Calu3 (cell line): ENCODE results near the gene LKAAEAR1. TPM values are rescaled to one million over a fixed set of nuclear protein-coding genes. Genes with fewer than 3 reads are reported as not detected.

Experiments used
- BruUV-seq: library from RNA; stranded (reverse); fragments of 400-500 nt; replicated peaks from 2 replicates; lab custom pipeline; 2021; lab: Mats Ljungman, UMichigan
- CTCF ChIA-PET: fragments of 300-600 bp; sonication (Branson Sonifier 250); formaldehyde crosslinking; loops from one replicate; lab custom pipeline; 2022; ENCODE audit warnings: antibody characterized with exemption; lab: Charles Lee
- DNase-seq: peaks from one replicate; pipeline ENCODE4 v3.0.0; 2022
- H3K27ac Mint-ChIP-seq: one replicate; pipeline ENCODE4 v1.8.0; 2022; ENCODE audit warnings: mixed read lengths; ENCODE audit not compliant: unreplicated experiment
- H3K27me3 Mint-ChIP-seq: one replicate; pipeline ENCODE4 v1.8.0; 2022; ENCODE audit warnings: mixed read lengths; ENCODE audit not compliant: unreplicated experiment
- H3K36me3 Mint-ChIP-seq: one replicate; pipeline ENCODE4 v1.8.0; 2022; ENCODE audit warnings: mild to moderate bottlenecking, moderate library complexity, mixed read lengths; ENCODE audit not compliant: insufficient read depth, unreplicated experiment
- H3K4me1 Mint-ChIP-seq: one replicate; pipeline ENCODE4 v1.8.0; 2022; ENCODE audit warnings: mild to moderate bottlenecking, low read depth, mixed read lengths; ENCODE audit not compliant: unreplicated experiment
- H3K4me3 Mint-ChIP-seq: one replicate; pipeline ENCODE4 v1.8.0; 2022; ENCODE audit warnings: mild to moderate bottlenecking, low read depth, moderate library complexity, mixed read lengths; ENCODE audit not compliant: unreplicated experiment
- H3K9me3 Mint-ChIP-seq: one replicate; pipeline ENCODE4 v1.8.0; 2022; ENCODE audit warnings: low read depth, mixed read lengths; ENCODE audit not compliant: unreplicated experiment
- CTCF ChIP-seq: fragments of 200-600 bp; IDR thresholded peaks from one replicate; pipeline ENCODE4 v1.8.0; 2022; ENCODE audit warnings: antibody characterized with exemption; ENCODE audit not compliant: unreplicated experiment
- intact Hi-C: fragments of 100-400 bp; cut with micrococcal nuclease; formaldehyde crosslinking; loops from one replicate; pipeline ENCODE4 v1.10.0; 2022; ENCODE audit not compliant: unreplicated experiment
- total RNA-seq: library from RNA; stranded (reverse); gene quantifications from 2 replicates; pipeline ENCODE4 v1.2.3, GENCODE V29; 2022

LKAAEAR1 gene
- total RNA-seq, 1 experiment from 2014 or later = not detected

GRCh38 chr20:64106435-64106961, 22.3 kb upstream of the LKAAEAR1 start:
- Mint-ChIP-seq H3K4me1 (no peaks in the 10 kb centered on the region), H3K36me3 (peaks cover 5% of the 10 kb centered on the region), H3K4me3 (no peak overlapping the region), H3K9me3 (no peaks in the 10 kb centered on the region), H3K27me3 (peaks cover 94% of the 10 kb centered on the region), H3K27ac (no peak overlapping the region)
- no peak for DNase-seq
- no peak for TF ChIP-seq CTCF
- intact Hi-C loops = no loop called here
- CTCF ChIA-PET = interaction anchor here (0.6 kb wide), 1 partner anchor 1567 kb away, joined by 11 read pairs; no protein-coding TSS in a partner anchor
- BruUV-seq = no TSS peak

DNA sequence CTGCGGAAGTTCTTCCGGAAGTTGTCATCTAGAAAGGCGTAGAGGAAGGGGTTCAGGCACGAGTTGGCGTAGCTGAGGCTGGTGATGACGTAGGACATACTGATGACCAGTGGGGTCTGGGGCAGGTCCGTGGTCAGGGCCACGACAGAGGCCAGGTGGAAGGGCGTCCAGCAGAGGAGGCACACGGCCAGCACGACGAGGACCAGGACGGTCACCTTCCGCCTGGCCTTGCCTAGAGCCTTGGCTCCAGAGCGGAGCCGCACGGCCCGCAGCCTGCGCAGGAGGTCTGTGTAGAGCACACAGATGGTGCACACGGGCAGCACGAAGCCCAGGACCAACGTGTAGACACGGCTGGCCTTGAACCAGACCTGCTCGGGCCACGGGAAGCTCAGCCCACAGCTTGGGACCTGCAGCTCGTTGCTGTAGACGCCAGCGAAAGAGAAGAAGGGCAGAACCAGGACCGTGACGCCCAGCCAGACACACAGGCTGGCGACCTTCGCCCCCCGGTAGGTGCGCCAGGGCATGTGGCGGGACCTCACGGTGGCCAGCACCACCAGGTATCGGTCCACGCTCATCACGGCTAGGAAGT, 21.7 kb upstream of the LKAAEAR1 start:
- Mint-ChIP-seq H3K36me3 (peaks cover 5% of the 10 kb centered on the region), H3K4me3 (no peak overlapping the region), H3K9me3 (no peaks in the 10 kb centered on the region), H3K27ac (no peak overlapping the region), H3K27me3 (peaks cover 99% of the 10 kb centered on the region), H3K4me1 (no peaks in the 10 kb centered on the region)
- CTCF ChIA-PET = no interaction called here
- BruUV-seq = no TSS peak
- no peak for DNase-seq
- TF ChIP-seq CTCF = no peak
- intact Hi-C loops = no loop called here

DNA sequence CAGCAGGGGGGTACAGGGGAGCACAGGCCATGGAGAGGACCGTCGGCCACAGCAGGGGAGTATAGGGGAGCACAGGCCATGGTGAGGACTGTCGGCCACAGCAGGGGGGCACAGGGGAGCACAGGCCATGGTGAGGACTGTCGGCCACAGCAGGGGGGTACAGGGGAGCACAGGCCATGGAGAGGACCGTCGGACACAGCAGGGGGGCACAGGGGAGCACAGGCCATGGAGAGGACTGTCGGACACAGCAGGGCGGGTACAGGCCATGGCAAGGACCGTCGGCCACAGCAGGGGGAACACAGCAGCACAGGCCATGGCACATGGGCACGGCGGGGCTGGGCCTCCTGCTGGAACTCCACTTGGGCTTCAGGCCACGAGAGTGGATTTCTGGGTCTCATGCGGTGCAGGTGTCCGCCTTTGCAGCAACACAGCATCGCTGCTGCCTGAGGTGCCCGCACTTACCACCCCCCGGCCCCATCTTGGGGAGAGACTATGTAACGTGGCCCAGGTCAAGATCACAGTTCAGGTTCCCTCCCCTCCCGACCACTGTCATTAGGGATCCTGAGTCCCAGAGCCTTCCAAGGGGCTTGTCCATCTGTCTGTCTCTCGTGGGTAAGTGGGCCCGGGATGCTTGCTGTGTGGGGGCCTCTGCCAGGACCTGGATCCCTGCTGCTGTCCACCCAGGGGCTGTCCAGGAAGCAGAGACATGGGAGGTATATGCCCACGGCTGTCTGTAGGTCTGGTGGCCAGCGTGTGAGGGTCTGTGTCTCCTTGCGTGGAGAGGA, 20.7 kb upstream of the LKAAEAR1 start:
- H3K9me3 Mint-ChIP-seq = no peaks in the 10 kb centered on the region
- H3K27ac Mint-ChIP-seq = no peak overlapping the region
- intact Hi-C loops = no loop called here
- no peaks in the 10 kb centered on the region for H3K4me1 Mint-ChIP-seq
- DNase-seq = no peak
- TF ChIP-seq CTCF = no peak
- H3K27me3 Mint-ChIP-seq = peaks cover 100% of the 10 kb centered on the region
- no peak overlapping the region for H3K4me3 Mint-ChIP-seq
- peaks cover 5% of the 10 kb centered on the region for H3K36me3 Mint-ChIP-seq
- CTCF ChIA-PET = no interaction called here
- BruUV-seq = no TSS peak

DNA sequence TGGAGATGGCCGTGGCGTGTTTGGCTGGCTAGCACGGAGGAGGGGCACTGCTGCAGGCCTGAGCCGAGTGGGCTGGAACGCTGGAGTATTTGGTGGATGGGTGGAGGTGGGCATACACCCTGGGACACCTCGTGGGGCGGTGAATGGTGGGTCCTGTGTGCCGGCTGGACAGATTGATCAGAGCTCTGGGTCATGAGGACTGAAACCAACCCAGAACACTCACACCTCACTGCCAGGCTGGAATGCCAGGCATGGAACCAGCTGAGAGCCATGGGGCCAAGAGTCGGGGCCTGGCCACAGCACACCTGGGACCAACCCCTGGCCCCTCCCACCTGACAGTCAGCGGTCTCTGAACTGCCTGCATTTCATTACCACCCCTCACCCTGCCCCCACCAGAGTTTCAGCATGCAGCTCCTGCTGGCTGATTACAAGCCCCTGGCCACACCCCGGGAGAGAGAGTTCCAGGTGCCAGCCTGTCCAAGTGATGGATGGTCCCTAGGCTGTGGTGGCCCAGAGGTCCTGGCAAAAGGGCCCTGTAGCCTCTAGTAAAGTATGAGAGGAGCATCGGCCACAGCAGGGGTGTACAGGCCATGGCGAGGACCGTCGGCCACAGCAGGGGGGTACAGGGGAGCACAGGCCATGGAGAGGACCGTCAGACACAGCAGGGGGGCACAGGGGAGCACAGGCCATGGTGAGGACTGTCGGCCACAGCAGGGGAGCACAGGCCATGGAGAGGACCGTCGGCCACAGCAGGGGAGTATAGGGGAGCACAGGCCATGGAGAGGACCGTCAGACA, 19.9 kb upstream of the LKAAEAR1 start:
- TF ChIP-seq CTCF = no peak
- Mint-ChIP-seq H3K9me3 (no peaks in the 10 kb centered on the region), H3K4me3 (no peak overlapping the region), H3K36me3 (peaks cover 5% of the 10 kb centered on the region), H3K4me1 (no peaks in the 10 kb centered on the region), H3K27me3 (peaks cover 100% of the 10 kb centered on the region), H3K27ac (no peak overlapping the region)
- CTCF ChIA-PET = no interaction called here
- intact Hi-C loops = loop anchor here (2.0 kb wide), 1 partner anchor 61 kb away; the partner anchor contains the start of gene MYT1
- BruUV-seq = no TSS peak
- no peak for DNase-seq
